Measurements from ENCODE around the gene UQCRC2.
A peak's percentile ranks its signal among the peaks of the same experiment; 100 is the strongest.

The UQCRC2 gene

DNA sequence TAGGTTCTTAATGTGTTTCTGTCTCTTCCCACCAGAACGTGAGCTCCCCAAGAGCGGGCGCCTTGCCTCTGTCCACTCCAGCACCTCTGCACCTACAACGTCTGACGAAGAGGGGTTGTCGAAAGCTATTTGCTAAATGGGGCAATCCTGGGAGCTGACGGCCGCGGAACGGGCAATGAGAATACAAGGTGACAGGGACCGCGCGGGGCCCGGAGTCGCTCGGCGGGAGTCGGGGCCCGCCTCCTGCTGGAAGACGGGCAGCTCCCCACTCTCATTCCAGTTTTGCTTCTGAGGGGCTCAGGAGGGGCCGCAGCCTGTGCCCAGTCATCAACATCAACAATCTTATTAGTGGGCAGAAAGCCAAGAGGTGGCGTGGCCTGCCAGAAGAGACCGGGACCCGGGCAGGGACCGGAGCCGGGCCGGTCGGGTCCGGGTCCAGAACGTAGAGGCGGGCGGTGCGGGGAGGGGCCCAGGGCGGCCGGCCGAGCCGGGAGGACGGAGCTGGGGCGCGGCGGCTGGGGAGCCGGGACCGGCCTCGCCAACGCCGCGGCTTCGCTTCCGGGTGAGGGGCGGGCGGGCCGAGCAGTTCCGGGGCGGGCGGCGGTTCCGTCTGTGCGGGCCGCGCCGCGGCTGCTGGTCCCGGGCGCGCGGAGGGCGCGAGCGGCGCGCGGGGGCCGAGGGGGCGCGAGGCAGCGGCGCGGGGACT is 54.5 kb downstream of the UQCRC2 start, which contains the start of gene MOSMO:
Gene MOSMO (plus strand): TSS at position 603 of the 706 bp plus-strand sequence. CDS start 191 bp downstream, outside the sequence.
- Histone ChIP-seq H3K27ac (ENCODE audit: insufficient read depth in 1 of 2, low read depth in 1 of 2, low read length in 2 of 2, poor library complexity in 1 of 2, severe bottlenecking in 2 of 2) (peak within 1 kb of the TSS in 1 of 2 experiments; percentile 61), H3K4me1 (ENCODE audit: control extremely low read depth in 1 of 4, control insufficient read depth in 4 of 4, insufficient read depth in 4 of 4, low read length in 3 of 4) (peaks cover 4 to 21% (median 17%) of the 10 kb centered on the region in 4 experiments), H3K36me3 (ENCODE audit: control insufficient read depth in 4 of 4, insufficient read depth in 4 of 4, low read length in 3 of 4) (no peaks in the 10 kb centered on the region), H3K4me3 (ENCODE audit: control insufficient read depth in 1 of 7, extremely low read depth in 1 of 7, insufficient read depth in 4 of 7, low read depth in 2 of 7, low read length in 6 of 7) (peak within 1 kb of the TSS; percentile 82 to 91 (median 85)), H3K9me3 (ENCODE audit: control extremely low read depth in 1 of 5, control insufficient read depth in 4 of 5, insufficient read depth in 2 of 5, low read depth in 1 of 5, low read length in 4 of 5) (no peaks in the 10 kb centered on the region), H3K27me3 (replicated peaks in 2 of 5; ENCODE audit: control insufficient read depth in 4 of 5, insufficient read depth in 5 of 5, low read length in 4 of 5) (peaks cover 0 to 2% (median 0%) of the 10 kb centered on the region in 5 experiments)
- ChIA-PET CTCF (interaction anchor here (1.1 to 13.7 kb wide), 6 partner anchors 10 to 181 kb away, joined by 3 to 181 read pairs (median 6); no protein-coding TSS in a partner anchor), POLR2A (interaction anchor here (0.8 to 1.3 kb wide), 3 partner anchors 16 to 181 kb away, joined by 3 to 5 read pairs (median 4); no protein-coding TSS in a partner anchor)
- WGBS (ENCODE audit: insufficient coverage) = 0% methylated on average over 43 of the region's 78 CpGs
- DNase-seq = peak; percentile 50 to 86 (median 78)

DNA sequence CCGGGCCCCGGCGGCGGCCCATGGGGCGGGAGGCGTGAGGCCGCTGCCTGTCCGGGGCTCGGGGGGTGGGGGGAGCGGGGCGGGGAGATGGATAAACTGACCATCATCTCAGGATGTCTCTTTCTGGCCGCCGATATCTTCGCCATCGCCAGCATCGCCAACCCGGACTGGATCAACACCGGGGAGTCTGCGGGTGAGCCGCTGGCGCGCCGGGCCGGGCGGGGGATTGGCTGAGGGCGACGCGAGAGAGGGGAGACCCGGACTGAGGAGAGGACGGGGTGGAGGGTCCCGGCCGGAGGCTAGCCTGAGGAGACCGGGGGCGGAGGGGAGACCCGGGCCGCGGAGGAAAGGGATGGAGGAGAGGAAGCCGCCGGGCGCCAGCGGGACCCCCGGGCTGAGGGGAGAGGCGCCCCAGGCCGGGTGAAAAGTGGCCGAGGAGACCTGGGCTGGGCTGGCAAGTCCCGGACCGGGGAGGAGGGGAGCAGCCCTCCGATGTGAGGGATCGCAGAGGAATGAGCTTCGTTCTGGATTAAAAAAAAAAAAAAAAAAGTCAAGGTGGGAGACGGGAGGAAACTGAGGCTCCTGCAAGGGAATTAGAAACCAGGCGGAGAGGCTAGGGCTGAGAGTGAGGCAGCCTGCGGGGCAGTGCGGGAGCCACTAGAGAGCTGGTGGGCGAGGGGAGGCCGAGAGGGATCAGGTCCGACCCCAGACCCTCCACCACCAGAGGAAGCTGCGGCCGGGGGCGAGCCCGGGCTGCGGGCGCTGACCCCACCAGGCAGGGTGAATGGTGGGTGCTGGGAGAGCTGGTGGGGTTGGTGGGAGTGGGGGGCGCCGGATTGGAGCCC is 55.3 kb downstream of the UQCRC2 start:
- peak in 2 of 3 donors; percentile 24 to 46 for DNase-seq
- Histone ChIP-seq H3K27ac (ENCODE audit: insufficient read depth in 1 of 2, low read depth in 1 of 2, low read length in 2 of 2, poor library complexity in 1 of 2, severe bottlenecking in 2 of 2) (peak overlapping the region in 1 of 2 experiments; percentile 58), H3K4me3 (ENCODE audit: control insufficient read depth in 1 of 7, extremely low read depth in 1 of 7, insufficient read depth in 4 of 7, low read depth in 2 of 7, low read length in 6 of 7) (peak overlapping the region; percentile 77 to 86 (median 84)), H3K9me3 (ENCODE audit: control extremely low read depth in 1 of 5, control insufficient read depth in 4 of 5, insufficient read depth in 2 of 5, low read depth in 1 of 5, low read length in 4 of 5) (no peaks in the 10 kb centered on the region), H3K27me3 (replicated peaks in 2 of 5; ENCODE audit: control insufficient read depth in 4 of 5, insufficient read depth in 5 of 5, low read length in 4 of 5) (peaks cover 0 to 2% (median 0%) of the 10 kb centered on the region in 5 experiments), H3K4me1 (ENCODE audit: control extremely low read depth in 1 of 4, control insufficient read depth in 4 of 4, insufficient read depth in 4 of 4, low read length in 3 of 4) (peaks cover 4 to 21% (median 17%) of the 10 kb centered on the region in 4 experiments), H3K36me3 (ENCODE audit: control insufficient read depth in 4 of 4, insufficient read depth in 4 of 4, low read length in 3 of 4) (no peaks in the 10 kb centered on the region)
- 0% methylated on average over 47 of the region's 65 CpGs for WGBS (ENCODE audit: insufficient coverage)
- ChIA-PET POLR2A (interaction anchor here (1.3 kb wide), 1 partner anchor 180 kb away, joined by 5 read pairs; no protein-coding TSS in a partner anchor), CTCF (interaction anchor here (1.0 to 13.7 kb wide), 8 partner anchors 9 to 70 kb away, joined by 3 to 181 read pairs (median 5); no protein-coding TSS in a partner anchor)

DNA sequence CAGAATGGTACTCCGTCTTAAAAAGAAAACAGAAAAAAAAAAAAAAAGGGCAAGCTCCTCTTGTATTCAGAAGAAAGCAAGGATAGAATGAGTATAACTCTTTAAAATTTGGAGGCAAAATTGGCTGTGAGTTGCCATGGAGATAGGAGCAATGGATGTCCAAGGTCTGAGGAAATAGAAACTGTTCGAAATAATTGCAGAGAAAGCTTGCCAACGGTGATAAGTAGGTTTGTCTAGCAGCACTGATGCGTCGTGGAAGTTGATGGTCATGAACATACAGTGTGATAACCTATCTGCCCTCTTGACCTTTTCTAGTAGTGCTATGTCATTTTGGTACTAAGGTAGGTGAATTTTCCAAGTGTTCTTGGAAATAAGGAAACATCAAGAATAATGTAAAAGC is 57.7 kb downstream of the UQCRC2 start:
- no peak overlapping the region for H3K27ac ChIP-seq (ENCODE audit: insufficient read depth in 1 of 2, low read depth in 1 of 2, low read length in 2 of 2, poor library complexity in 1 of 2, severe bottlenecking in 2 of 2)
- no peak overlapping the region for H3K4me3 ChIP-seq (ENCODE audit: control insufficient read depth in 1 of 7, extremely low read depth in 1 of 7, insufficient read depth in 4 of 7, low read depth in 2 of 7, low read length in 6 of 7)
- no peak for DNase-seq
- no peaks in the 10 kb centered on the region for H3K36me3 ChIP-seq (ENCODE audit: control insufficient read depth in 4 of 4, insufficient read depth in 4 of 4, low read length in 3 of 4)
- peaks cover 4 to 23% (median 18%) of the 10 kb centered on the region in 4 experiments for H3K4me1 ChIP-seq (ENCODE audit: control extremely low read depth in 1 of 4, control insufficient read depth in 4 of 4, insufficient read depth in 4 of 4, low read length in 3 of 4)
- 89% methylated on average over 2 of the region's 5 CpGs for WGBS (ENCODE audit: insufficient coverage)
- H3K9me3 ChIP-seq (ENCODE audit: control extremely low read depth in 1 of 5, control insufficient read depth in 4 of 5, insufficient read depth in 2 of 5, low read depth in 1 of 5, low read length in 4 of 5) = no peaks in the 10 kb centered on the region
- CTCF ChIA-PET = interaction anchor here (3.6 kb wide), 1 partner anchor 178 kb away, joined by 9 read pairs; no protein-coding TSS in a partner anchor
- no peaks in the 10 kb centered on the region for H3K27me3 ChIP-seq (replicated peaks in 2 of 5; ENCODE audit: control insufficient read depth in 4 of 5, insufficient read depth in 5 of 5, low read length in 4 of 5)
- POLR2A ChIA-PET = no interaction called here

DNA sequence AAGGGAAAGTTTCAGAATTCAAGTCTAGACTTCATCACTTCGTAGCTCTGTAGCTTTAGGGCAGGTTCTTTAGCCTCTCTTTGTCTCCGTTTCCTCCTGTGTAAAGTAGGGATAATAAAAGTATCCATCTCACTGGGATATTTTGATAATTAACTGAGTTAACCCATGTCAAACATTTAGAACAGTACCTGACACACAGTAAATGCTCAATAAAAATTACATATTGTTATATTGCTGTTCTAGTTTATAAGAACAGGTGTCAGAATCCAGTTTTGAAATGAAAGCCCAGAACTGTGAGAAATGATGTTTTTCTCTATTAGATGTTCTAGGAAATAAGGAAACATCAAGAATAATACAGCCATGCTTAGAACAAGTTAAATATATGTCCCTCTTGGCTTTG is 59.1 kb downstream of the UQCRC2 start:
- ChIA-PET POLR2A (no interaction called here), CTCF (interaction anchor here (1.2 to 3.6 kb wide), 3 partner anchors 10 to 177 kb away, joined by 6 to 9 read pairs (median 7); no protein-coding TSS in a partner anchor)
- H3K27me3 ChIP-seq (replicated peaks in 2 of 5; ENCODE audit: control insufficient read depth in 4 of 5, insufficient read depth in 5 of 5, low read length in 4 of 5) = no peaks in the 10 kb centered on the region
- H3K36me3 ChIP-seq (ENCODE audit: control insufficient read depth in 4 of 4, insufficient read depth in 4 of 4, low read length in 3 of 4) = no peaks in the 10 kb centered on the region
- H3K4me1 ChIP-seq (ENCODE audit: control extremely low read depth in 1 of 4, control insufficient read depth in 4 of 4, insufficient read depth in 4 of 4, low read length in 3 of 4) = peaks cover 0 to 16% (median 12%) of the 10 kb centered on the region in 4 experiments
- H3K4me3 ChIP-seq (ENCODE audit: control insufficient read depth in 1 of 7, extremely low read depth in 1 of 7, insufficient read depth in 4 of 7, low read depth in 2 of 7, low read length in 6 of 7) = no peak overlapping the region
- no peak for DNase-seq
- WGBS (ENCODE audit: insufficient coverage) = no CpG with 5 or more reads among the region's 2 CpGs
- H3K9me3 ChIP-seq (ENCODE audit: control extremely low read depth in 1 of 5, control insufficient read depth in 4 of 5, insufficient read depth in 2 of 5, low read depth in 1 of 5, low read length in 4 of 5) = no peaks in the 10 kb centered on the region
- no peak overlapping the region for H3K27ac ChIP-seq (ENCODE audit: insufficient read depth in 1 of 2, low read depth in 1 of 2, low read length in 2 of 2, poor library complexity in 1 of 2, severe bottlenecking in 2 of 2)

DNA sequence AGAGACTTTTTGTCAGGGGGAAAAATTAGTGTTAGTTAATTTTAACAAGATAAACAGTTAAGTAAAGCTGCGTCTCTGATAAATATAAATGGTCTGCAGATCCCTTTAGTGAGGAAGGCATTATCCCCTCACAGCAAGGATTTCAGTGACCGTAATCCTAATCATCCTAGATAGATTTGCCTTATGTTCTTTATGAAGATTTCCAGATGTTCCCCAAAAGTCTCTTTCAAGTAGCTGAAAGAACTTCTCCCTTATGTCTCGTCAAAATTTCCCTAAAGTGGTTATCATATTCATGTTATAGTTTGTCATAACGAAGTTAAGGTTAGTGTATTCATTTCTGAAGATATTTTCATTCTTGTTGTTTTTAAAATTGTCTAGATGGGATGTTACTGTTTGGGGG is 60.3 kb downstream of the UQCRC2 start:
- H3K4me1 ChIP-seq (ENCODE audit: control extremely low read depth in 1 of 4, control insufficient read depth in 4 of 4, insufficient read depth in 4 of 4, low read length in 3 of 4) = peaks cover 0 to 13% (median 9%) of the 10 kb centered on the region in 4 experiments
- no peak overlapping the region for H3K4me3 ChIP-seq (ENCODE audit: control insufficient read depth in 1 of 7, extremely low read depth in 1 of 7, insufficient read depth in 4 of 7, low read depth in 2 of 7, low read length in 6 of 7)
- ChIA-PET CTCF (interaction anchor here (3.6 kb wide), 1 partner anchor 175 kb away, joined by 9 read pairs; no protein-coding TSS in a partner anchor), POLR2A (no interaction called here)
- no peaks in the 10 kb centered on the region for H3K9me3 ChIP-seq (ENCODE audit: control extremely low read depth in 1 of 5, control insufficient read depth in 4 of 5, insufficient read depth in 2 of 5, low read depth in 1 of 5, low read length in 4 of 5)
- H3K36me3 ChIP-seq (ENCODE audit: control insufficient read depth in 4 of 4, insufficient read depth in 4 of 4, low read length in 3 of 4) = no peaks in the 10 kb centered on the region
- 100% methylated on average over 2 of the region's 4 CpGs for WGBS (ENCODE audit: insufficient coverage)
- DNase-seq = no peak
- no peak overlapping the region for H3K27ac ChIP-seq (ENCODE audit: insufficient read depth in 1 of 2, low read depth in 1 of 2, low read length in 2 of 2, poor library complexity in 1 of 2, severe bottlenecking in 2 of 2)
- no peaks in the 10 kb centered on the region for H3K27me3 ChIP-seq (replicated peaks in 2 of 5; ENCODE audit: control insufficient read depth in 4 of 5, insufficient read depth in 5 of 5, low read length in 4 of 5)

DNA sequence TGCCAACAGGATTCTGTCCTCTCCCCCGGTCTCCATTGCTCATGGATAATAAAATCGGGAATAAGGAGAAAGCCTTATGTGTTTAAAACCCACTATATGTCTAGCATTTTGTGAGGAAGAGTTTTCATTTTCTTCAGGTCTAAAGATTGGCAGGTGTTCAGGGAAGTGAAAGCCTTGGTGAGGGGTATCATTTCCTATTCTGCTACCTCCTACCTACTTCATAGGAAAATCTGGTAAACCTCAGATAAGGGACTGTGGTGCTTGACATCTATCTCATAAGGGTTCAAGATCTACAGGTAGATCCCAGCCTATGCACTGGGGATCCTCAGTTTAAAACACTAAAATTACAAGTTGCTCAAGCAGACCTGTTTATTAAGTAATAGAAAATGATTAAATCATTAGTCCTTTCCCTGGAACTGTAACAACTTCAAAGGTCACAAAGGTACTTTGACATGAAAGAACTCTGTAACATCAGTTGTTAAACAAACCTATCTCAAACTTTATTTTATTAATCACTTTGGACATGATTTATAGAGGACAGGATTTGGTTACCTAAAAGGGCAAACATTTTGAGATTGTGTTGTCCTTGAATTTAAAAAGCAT is 61.2 kb downstream of the UQCRC2 start:
- ChIA-PET CTCF (interaction anchor here (1.1 kb wide), 1 partner anchor 63 kb away, joined by 6 read pairs; no protein-coding TSS in a partner anchor), POLR2A (no interaction called here)
- Histone ChIP-seq H3K27ac (ENCODE audit: insufficient read depth in 1 of 2, low read depth in 1 of 2, low read length in 2 of 2, poor library complexity in 1 of 2, severe bottlenecking in 2 of 2) (no peak overlapping the region), H3K9me3 (ENCODE audit: control extremely low read depth in 1 of 5, control insufficient read depth in 4 of 5, insufficient read depth in 2 of 5, low read depth in 1 of 5, low read length in 4 of 5) (no peaks in the 10 kb centered on the region), H3K27me3 (replicated peaks in 2 of 5; ENCODE audit: control insufficient read depth in 4 of 5, insufficient read depth in 5 of 5, low read length in 4 of 5) (no peaks in the 10 kb centered on the region), H3K4me3 (ENCODE audit: control insufficient read depth in 1 of 7, extremely low read depth in 1 of 7, insufficient read depth in 4 of 7, low read depth in 2 of 7, low read length in 6 of 7) (no peak overlapping the region), H3K36me3 (ENCODE audit: control insufficient read depth in 4 of 4, insufficient read depth in 4 of 4, low read length in 3 of 4) (no peaks in the 10 kb centered on the region), H3K4me1 (ENCODE audit: control extremely low read depth in 1 of 4, control insufficient read depth in 4 of 4, insufficient read depth in 4 of 4, low read length in 3 of 4) (peaks cover 0 to 7% (median 2%) of the 10 kb centered on the region in 4 experiments)
- DNase-seq = no peak
- WGBS (ENCODE audit: insufficient coverage) = 90% methylated on average over 2 of the region's 2 CpGs
